Esophagus squamous epithelium (tissue), 5 donors: ENCODE results near the gene HOXB9. TPM values are rescaled to one million over a fixed set of nuclear protein-coding genes. Genes with fewer than 3 reads are reported as not detected.

Experiments used
- DNase-seq: peaks from one replicate; lab custom pipeline; 2025; lab: John Stamatoyannopoulos, UW
- H3K27ac ChIP-seq, 4 donors: fragments of 200-600 bp; sonication (generic); one replicate each; pipeline ENCODE4 v1.5.1; 2016 to 2019; ENCODE audit warnings: mild to moderate bottlenecking in 1 of 4
- H3K27me3 ChIP-seq, 4 donors: fragments of 200-600 bp; sonication (generic); 1 replicate in 3 of 4; 2 replicates in 1 of 4; pipeline versions ENCODE4 v1.5.1 to v1.6.0; 2017 to 2021; ENCODE audit warnings: antibody characterized with exemption in 1 of 4
- H3K36me3 ChIP-seq, 3 donors: fragments of 200-600 bp; sonication (generic); one replicate each; pipeline ENCODE4 v1.5.1; 2016 to 2019
- H3K4me1 ChIP-seq, 3 donors: fragments of 200-600 bp; sonication (generic); one replicate each; pipeline ENCODE4 v1.5.1; 2017 to 2019
- H3K4me3 ChIP-seq, 4 donors: fragments of 200-600 bp; sonication (generic); 1 replicate in 3 of 4; 2 replicates in 1 of 4; pipeline ENCODE4 v1.5.1; 2016 to 2019; ENCODE audit warnings: mild to moderate bottlenecking in 2 of 4, moderate library complexity in 1 of 4
- H3K9me3 ChIP-seq, 3 donors: fragments of 200-600 bp; sonication (generic); one replicate each; pipeline ENCODE4 v1.5.1; 2016 to 2019
- POLR2A ChIP-seq, 4 donors: fragments of 450-650 bp; IDR thresholded peaks; one replicate each; pipeline ENCODE4 v1.6.1; 2017; ENCODE audit warnings: antibody characterized with exemption in 4 of 4, mild to moderate bottlenecking in 4 of 4, moderate library complexity in 3 of 4
- WGBS, 2 donors: methylation state at CpG; one replicate each; pipeline ENCODE4 v1.1.5; 2018; 5-methylcytosine and 5-hydroxymethylcytosine counted together
- intact Hi-C: fragments of 100-400 bp; cut with DNase I; formaldehyde crosslinking; loops from one replicate; pipeline ENCODE4 v1.15.0; 2022
- total RNA-seq, 4 donors: library from RNA; depleted of rRNA; stranded (reverse); fragments of >200 nt; gene quantifications; one replicate each; pipeline ENCODE4 v1.1.0, GENCODE V29; 2016
- TF ChIP-seq, protein P1 (sequence below), 6 experiments: fragments of 450-650 bp in 4 of 6; fragments of 200-600 bp in 2 of 6; sonication (generic) in 2 of 6; IDR thresholded peaks; one replicate each; pipeline ENCODE4 v1.5.1; 2016 to 2019; ENCODE audit warnings: antibody characterized with exemption in 6 of 6, mild to moderate bottlenecking in 4 of 6, moderate library complexity in 4 of 6
- donor health status: DM: yes; HTN: yes; CAD: no.

Gene HOXB9
- total RNA-seq, 4 donors from 2014 or later = not detected

DNA sequence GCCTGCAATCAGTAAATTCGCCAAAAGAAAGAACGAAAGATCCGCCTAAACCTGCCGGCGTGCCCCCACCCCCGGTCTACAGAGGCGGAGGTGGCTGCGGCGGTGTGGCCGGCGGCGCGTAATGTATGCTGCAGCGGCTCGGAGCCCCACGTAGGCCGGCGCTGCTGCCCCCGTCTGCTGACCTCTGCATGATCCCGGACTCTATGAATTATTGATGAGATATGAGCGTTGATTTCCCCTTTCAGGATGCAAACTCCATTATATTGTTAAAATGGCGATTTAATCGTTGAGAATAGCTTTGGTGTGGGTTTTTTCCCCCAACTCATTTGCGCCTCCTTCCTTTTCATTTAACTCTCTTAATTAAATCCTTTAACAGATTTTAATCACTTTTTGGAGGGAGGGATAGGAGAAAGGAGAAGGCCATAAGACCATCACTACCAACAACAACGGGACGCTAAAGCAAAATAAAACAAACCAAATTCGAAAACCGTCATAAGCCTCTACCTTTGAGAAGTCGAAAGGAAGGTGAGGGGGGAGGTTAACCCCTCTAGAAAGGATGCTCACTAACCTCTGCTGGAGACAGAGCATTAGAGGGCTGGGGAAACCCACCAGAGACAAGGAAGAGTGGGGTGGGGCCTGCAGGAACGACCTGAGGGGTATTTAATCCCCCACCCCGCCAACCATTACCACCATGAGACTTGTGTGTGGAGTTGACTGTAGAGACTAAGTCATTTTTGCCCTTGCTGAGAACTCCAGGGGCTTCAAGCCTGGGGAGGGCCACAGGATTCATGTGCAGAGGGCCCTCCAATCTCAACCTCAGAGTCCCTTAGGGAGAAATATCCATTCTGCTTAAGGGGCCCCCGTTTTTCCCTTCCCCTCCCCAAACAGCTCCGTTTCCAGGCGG lies 39.6 kb downstream of the HOXB9 start:
- intact Hi-C loops = no loop called here
- Histone ChIP-seq H3K9me3 (no peaks in the 10 kb centered on the region), H3K4me3 (peak overlapping the region; percentile 48 to 69 (median 63)), H3K27me3 (peaks cover 0 to 100% (median under 1%) of the 10 kb centered on the region in 4 donors), H3K36me3 (no peaks in the 10 kb centered on the region), H3K4me1 (peaks cover 0 to 55% (median 19%) of the 10 kb centered on the region in 3 donors), H3K27ac (peak overlapping the region; percentile 71 to 96 (median 86))
- TF ChIP-seq, protein P1, sequence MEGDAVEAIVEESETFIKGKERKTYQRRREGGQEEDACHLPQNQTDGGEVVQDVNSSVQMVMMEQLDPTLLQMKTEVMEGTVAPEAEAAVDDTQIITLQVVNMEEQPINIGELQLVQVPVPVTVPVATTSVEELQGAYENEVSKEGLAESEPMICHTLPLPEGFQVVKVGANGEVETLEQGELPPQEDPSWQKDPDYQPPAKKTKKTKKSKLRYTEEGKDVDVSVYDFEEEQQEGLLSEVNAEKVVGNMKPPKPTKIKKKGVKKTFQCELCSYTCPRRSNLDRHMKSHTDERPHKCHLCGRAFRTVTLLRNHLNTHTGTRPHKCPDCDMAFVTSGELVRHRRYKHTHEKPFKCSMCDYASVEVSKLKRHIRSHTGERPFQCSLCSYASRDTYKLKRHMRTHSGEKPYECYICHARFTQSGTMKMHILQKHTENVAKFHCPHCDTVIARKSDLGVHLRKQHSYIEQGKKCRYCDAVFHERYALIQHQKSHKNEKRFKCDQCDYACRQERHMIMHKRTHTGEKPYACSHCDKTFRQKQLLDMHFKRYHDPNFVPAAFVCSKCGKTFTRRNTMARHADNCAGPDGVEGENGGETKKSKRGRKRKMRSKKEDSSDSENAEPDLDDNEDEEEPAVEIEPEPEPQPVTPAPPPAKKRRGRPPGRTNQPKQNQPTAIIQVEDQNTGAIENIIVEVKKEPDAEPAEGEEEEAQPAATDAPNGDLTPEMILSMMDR (IDR thresholded peaks at IDR 0.05) = no peak
- DNase-seq = no peak
- WGBS, 2 donors = 32 to 43% methylated on average over 29 to 34 of the region's 34 CpGs

- Histone ChIP-seq H3K9me3 (no peaks in the 10 kb centered on the region), H3K4me3 (peak overlapping the region in 2 of 4 donors; percentile 59 to 69), H3K4me1 (peaks cover 0 to 78% (median 30%) of the 10 kb centered on the region in 3 donors), H3K36me3 (no peaks in the 10 kb centered on the region), H3K27me3 (peaks cover 0 to 100% (median 0%) of the 10 kb centered on the region in 4 donors), H3K27ac (peak overlapping the region; percentile 71 to 96 (median 86))
- intact Hi-C loops = no loop called here
- no peak for TF ChIP-seq POLR2A (IDR thresholded peaks at IDR 0.05)
- WGBS, 2 donors = 24 to 43% methylated on average over 2 of the region's 2 CpGs
- DNase-seq = no peak
Observed at GRCh38 chr17:48584223-48584741, 41.9 kb downstream of the HOXB9 start.

DNA sequence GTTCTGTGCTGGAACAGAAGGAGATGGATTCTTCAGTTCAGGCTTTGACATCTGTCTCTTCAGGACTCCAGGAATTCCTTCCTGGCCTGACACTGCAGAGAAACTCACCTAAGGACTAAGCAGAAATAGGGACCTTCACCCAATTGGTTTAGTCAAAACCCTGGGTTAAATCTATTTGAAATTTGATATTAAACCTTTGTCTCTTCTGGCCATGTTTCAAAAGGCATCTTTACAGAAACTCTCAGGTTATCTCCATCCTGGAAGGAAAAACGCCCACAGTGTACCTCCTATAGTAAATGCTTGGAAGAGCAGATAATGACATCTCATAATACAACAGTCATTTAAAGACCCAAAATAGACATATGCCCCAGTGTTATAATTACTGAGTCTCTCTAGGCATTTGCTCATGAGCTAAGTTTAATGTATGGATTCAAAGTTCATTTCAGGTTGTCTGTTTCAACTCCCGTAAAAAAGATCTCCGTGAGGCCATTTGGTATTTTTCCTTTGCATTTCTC lies 42.4 kb downstream of the HOXB9 start:
- Histone ChIP-seq H3K9me3 (no peaks in the 10 kb centered on the region), H3K36me3 (no peaks in the 10 kb centered on the region), H3K4me3 (no peak overlapping the region), H3K27me3 (peaks cover 0 to 100% (median 0%) of the 10 kb centered on the region in 4 donors), H3K4me1 (peaks cover 0 to 83% (median 33%) of the 10 kb centered on the region in 3 donors), H3K27ac (peak overlapping the region in 3 of 4 donors; percentile 86 to 96 (median 86))
- WGBS, 2 donors = 69 to 75% methylated on average over 3 of the region's 3 CpGs
- intact Hi-C loops = no loop called here
- no peak for TF ChIP-seq POLR2A (IDR thresholded peaks at IDR 0.05)
- TF ChIP-seq, protein P1 (IDR thresholded peaks at IDR 0.05) = no peak
- DNase-seq = no peak

DNA sequence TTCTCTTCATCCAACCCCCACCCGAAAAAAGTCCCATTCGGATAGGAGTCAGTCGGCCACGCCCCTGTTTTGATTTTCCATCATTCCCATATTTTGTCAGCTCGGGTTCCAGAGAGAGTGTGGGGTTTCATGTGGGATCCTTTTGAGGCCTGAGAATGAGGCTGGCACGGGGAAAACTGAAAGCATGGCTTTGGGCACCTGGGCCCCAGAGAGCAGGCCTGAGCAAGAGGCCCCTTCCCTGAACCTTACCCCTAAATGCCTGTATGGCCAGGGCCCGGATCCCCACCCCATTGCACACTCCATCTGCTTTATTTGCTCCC lies 43.4 kb downstream of the HOXB9 start:
- Histone ChIP-seq H3K4me3 (peak overlapping the region; percentile 44 to 75 (median 54)), H3K27me3 (peaks cover 0 to 100% (median 2%) of the 10 kb centered on the region in 4 donors), H3K4me1 (peaks cover 0 to 89% (median 34%) of the 10 kb centered on the region in 3 donors), H3K36me3 (no peaks in the 10 kb centered on the region), H3K9me3 (no peaks in the 10 kb centered on the region), H3K27ac (peak overlapping the region; percentile 88 to 96 (median 92))
- no peak for TF ChIP-seq POLR2A (IDR thresholded peaks at IDR 0.05)
- TF ChIP-seq, protein P1 (IDR thresholded peaks at IDR 0.05) = no peak
- intact Hi-C loops = no loop called here
- no peak for DNase-seq
- WGBS, 2 donors = 27% methylated on average over 7 of the region's 7 CpGs; no CpG with 5 or more reads in 1 of the 2 donors

DNA sequence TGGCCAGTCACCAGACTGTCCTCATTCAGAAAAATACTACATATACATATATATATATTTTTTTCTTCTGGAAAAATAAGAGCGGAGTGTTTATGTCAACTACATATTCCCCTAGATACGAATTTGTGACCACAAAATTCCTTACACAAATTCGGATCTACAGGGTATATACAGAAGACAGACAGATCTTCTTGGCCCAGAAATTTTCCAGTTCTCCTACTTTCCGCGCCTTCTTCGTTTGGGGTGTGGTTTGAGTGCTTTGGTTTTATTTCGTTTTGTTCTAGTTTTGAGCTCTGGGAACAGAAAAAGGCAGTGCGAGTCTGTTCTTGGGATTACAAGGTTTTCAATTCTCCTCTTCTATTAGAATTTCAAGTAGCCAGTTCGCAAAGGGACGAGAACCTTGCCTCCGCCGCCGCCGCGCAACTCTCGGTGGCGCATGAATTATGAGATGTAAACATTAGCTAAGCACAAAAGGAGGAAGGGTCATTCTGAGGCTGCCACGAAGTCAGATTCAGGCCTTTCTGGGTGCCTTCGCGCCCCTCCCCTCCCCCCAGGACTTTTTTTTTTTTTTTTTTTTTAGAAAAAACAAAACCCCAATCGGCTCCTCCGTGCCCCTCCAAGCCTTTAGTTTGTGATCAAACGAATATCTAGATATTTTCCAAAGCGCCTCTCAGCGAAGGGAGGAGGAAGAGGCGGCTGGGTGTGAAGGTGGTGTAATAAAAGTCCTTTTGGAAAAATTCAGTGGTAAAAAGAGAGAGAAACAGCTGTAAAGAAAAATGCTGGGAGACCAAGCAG lies 46.2 kb downstream of the HOXB9 start:
- Histone ChIP-seq H3K27me3 (peaks cover 0 to 100% (median 2%) of the 10 kb centered on the region in 4 donors), H3K27ac (peak overlapping the region; percentile 88 to 96 (median 92)), H3K36me3 (no peaks in the 10 kb centered on the region), H3K4me3 (peak overlapping the region in 3 of 4 donors; percentile 49 to 75 (median 56)), H3K9me3 (no peaks in the 10 kb centered on the region), H3K4me1 (peaks cover 0 to 92% (median 47%) of the 10 kb centered on the region in 3 donors)
- TF ChIP-seq, protein P1 (IDR thresholded peaks at IDR 0.05) = no peak
- no peak for TF ChIP-seq POLR2A (IDR thresholded peaks at IDR 0.05)
- intact Hi-C loops = loop anchor here (5.0 kb wide), 1 partner anchor 38 kb away; no protein-coding TSS in a partner anchor
- no peak for DNase-seq
- WGBS, 2 donors = 29 to 42% methylated on average over 26 of the region's 26 CpGs
